GM19452 (cell line): ENCODE data around the gene FGD3.
A peak's percentile ranks its signal among the peaks of the same experiment; 100 is the strongest.

Source experiments
- ATAC-seq: cut with Tn5 transposase; IDR thresholded peaks from one replicate; pipeline ENCODE4 v1.9.1; 2021; ENCODE audit not compliant: unreplicated experiment

FGD3 gene

GRCh38 chr9:92954049-92954861, 6.9 kb downstream of the FGD3 start:
- peak; percentile 76 for ATAC-seq

DNA sequence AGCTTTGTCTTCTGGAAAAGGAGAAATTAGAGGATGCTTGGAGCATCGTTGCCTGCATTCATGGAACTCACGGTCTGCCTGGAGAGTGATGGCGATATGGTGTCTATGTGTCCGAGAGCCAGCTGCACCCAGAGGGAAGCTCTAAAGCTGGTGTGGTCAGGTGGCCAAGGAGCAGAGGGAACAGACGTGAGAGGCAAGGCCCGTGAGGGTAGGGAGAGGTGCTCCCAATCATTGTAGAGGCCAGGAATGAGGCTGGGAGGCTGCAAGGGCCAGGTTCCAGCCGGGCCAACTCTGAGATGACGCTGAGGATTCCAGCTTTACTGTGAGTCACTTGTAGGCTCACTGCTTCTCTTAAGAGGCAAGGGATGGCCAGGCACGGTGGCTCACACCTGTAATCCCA, 7.6 kb downstream of the FGD3 start:
- ATAC-seq: no peak

GRCh38 chr9:92960561-92961290, 13.4 kb downstream of the FGD3 start:
- ATAC-seq: no peak

- ATAC-seq: no peak
Measured at GRCh38 chr9:92961627-92962302, 14.4 kb downstream of the FGD3 start.

DNA sequence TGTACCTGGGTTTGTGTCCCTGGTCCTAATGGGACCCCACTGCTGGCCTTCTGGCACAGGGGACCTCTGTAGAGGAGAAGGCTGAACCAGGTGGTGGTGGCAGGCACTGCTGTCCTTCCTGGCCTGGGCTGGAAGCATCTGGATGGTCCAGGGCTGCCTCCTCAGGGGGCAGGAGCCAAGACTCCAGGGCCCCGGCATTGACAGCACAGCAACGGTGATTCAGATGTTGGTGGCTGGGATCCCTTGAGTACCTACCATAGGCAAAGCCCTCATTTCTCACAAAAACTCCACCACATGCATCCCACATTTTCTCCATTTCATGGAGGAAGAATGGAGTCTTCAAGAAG, 15.0 kb downstream of the FGD3 start:
- no peak for ATAC-seq

DNA sequence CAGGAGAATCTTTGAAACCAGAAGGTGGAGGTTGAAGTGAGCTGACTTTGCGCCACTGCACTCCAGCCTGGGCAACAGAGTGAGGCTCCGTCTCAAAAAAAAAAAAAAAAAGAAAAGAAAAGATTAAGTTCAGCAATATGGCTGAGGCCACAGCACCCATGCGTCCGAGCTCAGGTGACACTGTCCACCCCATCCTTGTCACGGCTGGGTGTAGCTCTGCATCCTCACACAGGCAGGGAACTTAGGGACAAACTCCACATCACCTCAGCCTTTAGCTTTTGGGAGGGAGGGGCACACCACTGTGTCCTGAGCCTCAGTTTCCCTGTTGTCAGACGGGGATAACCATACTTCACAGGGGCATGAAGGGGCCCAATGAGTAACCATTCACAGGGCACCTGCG, 15.5 kb downstream of the FGD3 start:
- no peak for ATAC-seq

DNA sequence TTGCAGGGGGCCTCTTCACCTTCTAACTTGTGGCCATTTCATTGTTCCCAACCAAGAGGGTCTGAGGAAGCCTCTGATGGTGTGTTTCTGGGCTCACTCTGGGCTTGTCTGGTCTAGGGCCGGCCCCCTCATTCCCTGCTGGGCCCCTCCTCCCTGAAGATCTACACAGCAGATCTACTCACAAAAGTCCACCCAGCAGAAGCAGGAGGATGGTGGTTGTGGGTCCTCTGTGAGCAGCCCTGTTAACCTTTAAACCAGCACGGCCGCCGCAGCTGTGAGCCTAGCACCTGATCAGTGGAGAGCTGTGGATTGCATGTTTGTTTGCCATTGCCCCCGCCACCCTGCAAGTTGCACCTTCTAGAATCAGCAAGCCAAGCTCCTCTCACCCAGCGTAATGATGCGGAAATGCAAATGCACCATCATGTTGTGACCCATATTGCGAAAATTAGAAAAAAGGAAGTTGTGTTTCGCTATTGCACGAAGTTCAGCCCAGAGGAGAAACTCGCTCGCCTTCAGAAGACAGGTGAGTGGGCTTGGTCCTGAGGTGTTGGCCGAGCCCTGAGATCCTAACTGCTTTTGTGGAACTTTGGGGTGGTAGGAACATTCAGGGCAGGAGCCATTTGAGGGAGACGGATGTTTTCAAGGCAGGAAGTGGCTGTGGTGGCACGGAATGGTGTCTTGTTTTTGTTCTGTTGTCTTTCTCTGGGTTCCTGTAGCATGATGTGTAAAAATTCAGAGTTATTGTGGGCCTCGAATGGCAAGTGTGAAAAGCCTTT, 16.7 kb downstream of the FGD3 start:
- peak; percentile 69 for ATAC-seq

DNA sequence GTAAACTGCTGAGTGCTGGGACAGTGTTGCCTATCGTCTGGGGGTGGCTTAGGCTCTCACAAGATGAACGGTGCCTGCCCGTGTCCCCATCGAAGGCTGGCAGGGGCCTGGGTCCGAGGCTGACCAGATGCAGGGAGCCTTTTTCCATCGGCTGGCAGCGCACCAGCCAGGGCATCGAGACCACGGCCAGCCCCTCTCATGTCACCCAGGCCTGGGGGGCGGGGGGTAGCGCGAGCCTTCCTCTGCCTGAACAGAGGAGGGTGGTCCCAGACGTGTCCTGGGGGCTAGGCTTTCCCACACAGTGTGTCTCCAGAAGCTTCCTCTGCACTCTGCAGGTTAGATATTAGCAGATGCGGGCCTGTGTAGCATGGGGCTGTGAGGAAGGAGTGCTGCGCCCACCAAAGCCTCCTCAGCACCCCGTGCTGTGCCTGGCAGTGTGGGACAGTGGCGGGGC, 17.3 kb downstream of the FGD3 start:
- ATAC-seq: peak; percentile 6

- ATAC-seq: peak; percentile 28
Measured at GRCh38 chr9:92965061-92965758, 17.9 kb downstream of the FGD3 start.

- no peak for ATAC-seq
Measured at GRCh38 chr9:92965759-92966517, 18.6 kb downstream of the FGD3 start.

- no peak for ATAC-seq
Measured at GRCh38 chr9:92966518-92966800, 19.1 kb downstream of the FGD3 start.

DNA sequence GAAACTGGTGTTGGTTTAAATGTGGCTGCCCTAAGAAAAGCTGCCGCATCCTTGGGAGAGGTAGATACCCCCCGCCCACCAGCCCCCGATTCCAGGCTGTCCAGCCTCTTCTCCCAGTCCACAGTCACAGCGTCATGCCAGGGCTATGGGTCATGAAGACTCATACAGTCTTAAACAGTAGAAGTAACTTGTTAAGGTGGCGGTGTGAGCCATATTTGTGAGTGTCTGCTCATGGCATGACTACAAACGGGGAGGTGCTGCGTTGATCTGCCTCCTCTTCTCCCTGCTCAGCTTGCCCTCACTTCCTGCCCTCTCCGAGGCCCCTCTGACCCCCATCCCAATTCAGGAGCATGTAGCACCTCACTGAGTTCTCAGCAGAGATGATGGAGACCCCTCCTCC, 20.8 kb downstream of the FGD3 start:
- no peak for ATAC-seq

- ATAC-seq: no peak
Measured at GRCh38 chr9:92969516-92970466, 22.5 kb downstream of the FGD3 start.

- no peak for ATAC-seq
Measured at GRCh38 chr9:92970467-92970923, 23.2 kb downstream of the FGD3 start.

- no peak for ATAC-seq
Measured at GRCh38 chr9:92971121-92971520, 23.8 kb downstream of the FGD3 start.

GRCh38 chr9:92971776-92972175, 24.5 kb downstream of the FGD3 start:
- ATAC-seq: no peak

DNA sequence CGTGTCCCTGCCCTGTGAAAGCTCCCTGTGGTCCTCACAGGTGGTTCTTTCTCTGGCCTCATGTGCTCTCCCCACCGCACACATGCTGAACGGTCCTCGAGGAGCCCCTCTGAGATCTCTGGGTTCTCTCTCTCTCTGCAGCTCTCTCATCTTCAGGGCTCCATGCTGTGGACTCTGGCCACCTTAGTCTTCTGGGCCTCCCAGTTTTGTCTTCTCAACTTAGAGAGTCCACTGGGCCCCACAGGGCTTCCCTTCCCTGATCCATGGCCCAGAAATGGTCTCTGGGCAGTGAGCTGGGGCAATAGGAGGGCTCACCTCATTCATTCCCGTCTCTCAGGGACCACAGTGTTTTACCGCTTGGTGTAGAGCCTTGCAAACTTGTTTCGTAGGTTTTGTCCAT, 26.4 kb downstream of the FGD3 start:
- no peak for ATAC-seq

GRCh38 chr9:92974161-92974661, 26.9 kb downstream of the FGD3 start:
- ATAC-seq: no peak
